ENCODE data around the gene HELZ. TPM values are rescaled to one million over a fixed set of nuclear protein-coding genes. Genes with fewer than 3 reads are reported as not detected.

Gene HELZ
- total RNA-seq, 4 donors from 2014 or later: 24.4 to 42.4 (median 26.3) TPM

DNA sequence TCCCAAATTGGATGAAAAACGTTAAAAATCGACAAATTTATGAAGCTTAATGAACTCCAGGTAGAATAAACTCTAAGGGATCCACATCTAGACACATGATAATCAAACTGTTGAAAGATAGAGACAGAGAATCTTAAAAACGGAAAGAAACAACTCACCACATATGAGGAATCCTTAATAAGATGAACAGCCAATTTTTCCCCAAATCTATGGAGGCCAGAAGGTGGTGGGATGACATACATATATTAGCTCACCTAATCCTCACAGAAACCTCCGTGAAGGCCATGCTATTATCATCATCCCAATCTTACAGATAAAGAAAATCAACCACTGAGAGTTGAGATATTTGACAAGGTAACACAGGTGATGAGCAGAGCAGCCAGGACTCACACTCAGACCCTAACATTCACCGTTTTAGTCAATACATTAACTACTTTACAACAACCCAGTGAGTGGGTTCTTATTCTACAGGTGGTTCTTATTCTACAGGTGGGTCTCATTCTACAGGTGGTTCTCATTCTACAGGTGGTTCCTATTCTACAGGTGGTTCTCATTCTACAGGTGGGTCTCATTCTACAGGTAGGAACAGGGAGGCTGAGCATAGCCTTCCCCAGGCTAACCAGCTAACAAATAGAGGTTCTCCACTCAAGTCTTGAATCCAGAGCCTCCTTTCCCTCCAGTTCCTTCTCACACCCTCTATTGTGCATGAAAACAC is 195.8 kb downstream of the HELZ start:
- no peak for DNase-seq (ENCODE audit: low spot score in 2 of 2)
- H3K4me3 ChIP-seq (ENCODE audit: low read depth, poor library complexity, severe bottlenecking): no peak overlapping the region
- WGBS, 2 donors: 77 to 79% methylated on average over 5 of the region's 5 CpGs
- no peak for TF ChIP-seq POLR2A (IDR thresholded peaks at IDR 0.05)
- TF ChIP-seq, protein P1, sequence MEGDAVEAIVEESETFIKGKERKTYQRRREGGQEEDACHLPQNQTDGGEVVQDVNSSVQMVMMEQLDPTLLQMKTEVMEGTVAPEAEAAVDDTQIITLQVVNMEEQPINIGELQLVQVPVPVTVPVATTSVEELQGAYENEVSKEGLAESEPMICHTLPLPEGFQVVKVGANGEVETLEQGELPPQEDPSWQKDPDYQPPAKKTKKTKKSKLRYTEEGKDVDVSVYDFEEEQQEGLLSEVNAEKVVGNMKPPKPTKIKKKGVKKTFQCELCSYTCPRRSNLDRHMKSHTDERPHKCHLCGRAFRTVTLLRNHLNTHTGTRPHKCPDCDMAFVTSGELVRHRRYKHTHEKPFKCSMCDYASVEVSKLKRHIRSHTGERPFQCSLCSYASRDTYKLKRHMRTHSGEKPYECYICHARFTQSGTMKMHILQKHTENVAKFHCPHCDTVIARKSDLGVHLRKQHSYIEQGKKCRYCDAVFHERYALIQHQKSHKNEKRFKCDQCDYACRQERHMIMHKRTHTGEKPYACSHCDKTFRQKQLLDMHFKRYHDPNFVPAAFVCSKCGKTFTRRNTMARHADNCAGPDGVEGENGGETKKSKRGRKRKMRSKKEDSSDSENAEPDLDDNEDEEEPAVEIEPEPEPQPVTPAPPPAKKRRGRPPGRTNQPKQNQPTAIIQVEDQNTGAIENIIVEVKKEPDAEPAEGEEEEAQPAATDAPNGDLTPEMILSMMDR (IDR thresholded peaks at IDR 0.05): no peak
- intact Hi-C loops (cut with DNase I; ENCODE audit: low total_unique reads): no loop called here

DNA sequence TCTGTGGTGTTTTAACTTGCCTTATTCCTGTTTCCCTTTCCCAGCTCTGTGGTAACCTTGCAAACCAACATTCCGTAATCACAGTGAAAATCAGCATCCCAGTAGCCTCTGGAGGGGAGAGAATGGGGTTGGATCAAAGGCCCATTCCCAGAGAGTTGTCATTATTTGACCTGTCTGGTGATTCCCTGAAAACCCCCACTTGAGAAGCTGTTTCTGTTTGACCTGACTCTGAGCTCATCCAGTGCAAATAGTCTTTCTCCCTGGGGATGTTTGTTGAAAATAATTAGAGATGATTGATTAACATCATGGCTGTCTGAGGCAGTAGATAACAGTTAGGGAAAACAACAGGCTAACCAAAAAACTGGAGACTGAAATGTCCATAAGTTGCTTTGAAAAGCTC is 197.6 kb downstream of the HELZ start:
- intact Hi-C loops (cut with DNase I; ENCODE audit: low total_unique reads): no loop called here
- DNase-seq (ENCODE audit: low spot score in 2 of 2): no peak
- no peak overlapping the region for H3K4me3 ChIP-seq (ENCODE audit: low read depth, poor library complexity, severe bottlenecking)
- TF ChIP-seq POLR2A (IDR thresholded peaks at IDR 0.05): no peak
- TF ChIP-seq, protein P1 (IDR thresholded peaks at IDR 0.05): no peak
- 50 to 87% methylated on average over 1 of the region's 1 CpG for WGBS, 2 donors

DNA sequence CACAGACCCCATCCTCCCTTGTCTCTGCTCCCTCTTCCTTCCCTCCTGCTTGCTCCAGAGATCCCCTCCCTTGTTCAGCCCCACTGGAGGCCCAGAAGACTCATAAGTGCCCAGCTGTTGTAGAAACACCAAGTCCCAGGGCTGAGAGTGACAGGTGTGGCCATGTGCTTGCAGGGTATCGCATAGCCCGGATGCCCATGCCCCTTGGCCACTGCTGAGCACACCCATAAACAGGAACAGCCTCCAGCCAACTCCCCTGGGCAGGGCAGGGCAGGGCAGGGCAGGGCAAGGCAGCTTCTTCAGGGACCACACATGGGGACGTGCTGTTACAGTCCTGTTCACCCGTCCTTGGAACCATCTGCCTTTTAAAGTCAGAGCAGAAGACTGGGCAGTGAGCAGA is 198.6 kb downstream of the HELZ start:
- no peak for DNase-seq (ENCODE audit: low spot score in 2 of 2)
- TF ChIP-seq, protein P1 (IDR thresholded peaks at IDR 0.05): no peak
- no peak for TF ChIP-seq POLR2A (IDR thresholded peaks at IDR 0.05)
- H3K4me3 ChIP-seq (ENCODE audit: low read depth, poor library complexity, severe bottlenecking): no peak overlapping the region
- 59 to 75% methylated on average over 4 of the region's 4 CpGs for WGBS, 2 donors
- intact Hi-C loops (cut with DNase I; ENCODE audit: low total_unique reads): no loop called here

DNA sequence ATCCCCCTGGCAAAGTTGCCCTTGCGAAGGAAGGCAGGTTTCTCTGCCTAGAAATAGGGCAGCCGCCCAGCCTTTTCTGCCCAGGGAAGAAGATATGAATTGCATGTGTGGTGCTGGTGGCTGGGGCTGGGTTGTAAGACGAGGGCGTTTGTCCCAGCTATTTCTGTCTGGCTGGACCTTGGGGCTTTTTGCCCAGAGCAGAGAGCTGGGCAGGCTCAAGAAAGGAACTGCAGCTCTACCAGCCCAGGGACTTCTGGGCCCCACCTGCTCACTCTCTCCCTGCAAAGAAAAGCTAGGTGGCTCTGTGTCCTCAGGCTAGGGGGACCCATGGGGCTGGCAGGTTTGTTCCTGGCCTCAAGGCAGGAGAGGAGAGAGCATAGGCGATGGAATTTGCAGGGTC is 200.1 kb downstream of the HELZ start:
- TF ChIP-seq POLR2A (IDR thresholded peaks at IDR 0.05): no peak
- TF ChIP-seq, protein P1 (IDR thresholded peaks at IDR 0.05): no peak
- WGBS, 2 donors: 69 to 70% methylated on average over 5 of the region's 5 CpGs
- intact Hi-C loops (cut with DNase I; ENCODE audit: low total_unique reads): no loop called here
- no peak for DNase-seq (ENCODE audit: low spot score in 2 of 2)
- no peak overlapping the region for H3K4me3 ChIP-seq (ENCODE audit: low read depth, poor library complexity, severe bottlenecking)

DNA sequence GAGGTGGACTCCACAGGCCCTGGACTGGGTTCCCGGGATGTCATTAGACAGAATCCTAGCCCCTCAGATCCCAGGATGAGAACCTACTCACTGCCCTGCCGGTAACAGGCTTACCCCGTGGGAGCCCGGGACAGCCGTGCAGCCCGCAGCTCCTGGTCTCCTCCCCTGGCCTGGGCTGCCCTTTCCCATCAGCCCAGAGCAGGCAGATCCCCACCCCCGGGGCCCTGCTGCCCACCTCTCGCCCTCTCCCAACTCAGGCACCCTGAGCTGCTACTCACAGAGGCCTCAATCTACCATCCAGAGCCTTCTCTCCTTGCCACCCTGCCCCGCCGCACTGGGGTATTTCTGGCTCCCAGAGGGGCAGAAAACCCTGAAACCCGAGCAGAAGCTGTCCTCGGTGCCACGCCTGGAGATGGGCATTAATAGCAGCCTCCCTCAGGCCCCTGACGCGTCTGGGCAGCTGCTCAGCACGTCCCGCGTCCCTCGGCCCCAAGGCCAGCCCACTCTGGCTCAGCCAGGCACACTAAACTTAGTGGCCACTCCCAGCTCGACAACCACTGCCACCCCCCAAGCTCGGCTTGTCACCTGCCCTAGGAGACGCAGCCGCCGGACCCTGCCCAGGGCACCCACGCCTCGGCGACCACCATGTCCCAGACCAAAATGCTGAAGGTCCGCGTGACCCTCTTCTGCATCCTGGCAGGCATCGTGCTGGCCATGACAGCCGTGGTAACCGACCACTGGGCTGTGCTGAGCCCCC is 200.8 kb downstream of the HELZ start, which contains the start of gene CACNG1:
Gene CACNG1 (plus strand): TSS at position 539 of the 757 bp plus-strand sequence. CDS start 107 bp downstream, at position 646.
- intact Hi-C loops (cut with DNase I; ENCODE audit: low total_unique reads): no loop called here
- 83 to 90% methylated on average over 16 to 32 of the region's 32 CpGs for WGBS, 2 donors

More for the DNA sequence above, 200.8 kb downstream of the HELZ start, which contains the start of gene CACNG1:
- no peak for TF ChIP-seq POLR2A (IDR thresholded peaks at IDR 0.05)
- TF ChIP-seq, protein P1 (IDR thresholded peaks at IDR 0.05): no peak
- H3K4me3 ChIP-seq (ENCODE audit: low read depth, poor library complexity, severe bottlenecking): no peak within 1 kb of the TSS
- DNase-seq (ENCODE audit: low spot score in 2 of 2): no peak

Measured in lower leg skin (tissue), 4 donors.